ENCODE measurements around the gene CD180.

DNA sequence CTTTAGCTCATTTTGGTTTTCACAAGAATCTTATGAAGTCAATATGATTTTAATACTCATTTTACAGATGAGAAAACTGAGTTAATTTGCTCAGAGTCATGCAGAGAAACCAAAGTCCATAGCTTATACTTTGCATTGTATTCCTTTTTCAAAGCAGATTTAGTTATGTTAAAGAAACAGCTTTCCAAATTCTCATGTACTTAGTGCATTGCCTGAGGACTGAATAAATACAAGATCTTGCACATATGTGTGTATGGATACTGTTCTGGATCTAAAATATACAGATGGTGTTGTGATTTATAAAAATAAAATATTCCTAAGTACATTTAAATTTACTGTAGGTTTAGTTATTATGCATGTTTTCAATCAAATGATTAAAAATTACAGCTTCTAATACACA lies 43.5 kb upstream of the CD180 start:
- TF ChIP-seq, protein P1, sequence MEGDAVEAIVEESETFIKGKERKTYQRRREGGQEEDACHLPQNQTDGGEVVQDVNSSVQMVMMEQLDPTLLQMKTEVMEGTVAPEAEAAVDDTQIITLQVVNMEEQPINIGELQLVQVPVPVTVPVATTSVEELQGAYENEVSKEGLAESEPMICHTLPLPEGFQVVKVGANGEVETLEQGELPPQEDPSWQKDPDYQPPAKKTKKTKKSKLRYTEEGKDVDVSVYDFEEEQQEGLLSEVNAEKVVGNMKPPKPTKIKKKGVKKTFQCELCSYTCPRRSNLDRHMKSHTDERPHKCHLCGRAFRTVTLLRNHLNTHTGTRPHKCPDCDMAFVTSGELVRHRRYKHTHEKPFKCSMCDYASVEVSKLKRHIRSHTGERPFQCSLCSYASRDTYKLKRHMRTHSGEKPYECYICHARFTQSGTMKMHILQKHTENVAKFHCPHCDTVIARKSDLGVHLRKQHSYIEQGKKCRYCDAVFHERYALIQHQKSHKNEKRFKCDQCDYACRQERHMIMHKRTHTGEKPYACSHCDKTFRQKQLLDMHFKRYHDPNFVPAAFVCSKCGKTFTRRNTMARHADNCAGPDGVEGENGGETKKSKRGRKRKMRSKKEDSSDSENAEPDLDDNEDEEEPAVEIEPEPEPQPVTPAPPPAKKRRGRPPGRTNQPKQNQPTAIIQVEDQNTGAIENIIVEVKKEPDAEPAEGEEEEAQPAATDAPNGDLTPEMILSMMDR (IDR thresholded peaks at IDR 0.05): no peak
- TF ChIP-seq POLR2A (IDR thresholded peaks at IDR 0.05): no peak
